ENCODE results near the gene ELMO1.

The ELMO1 gene

DNA sequence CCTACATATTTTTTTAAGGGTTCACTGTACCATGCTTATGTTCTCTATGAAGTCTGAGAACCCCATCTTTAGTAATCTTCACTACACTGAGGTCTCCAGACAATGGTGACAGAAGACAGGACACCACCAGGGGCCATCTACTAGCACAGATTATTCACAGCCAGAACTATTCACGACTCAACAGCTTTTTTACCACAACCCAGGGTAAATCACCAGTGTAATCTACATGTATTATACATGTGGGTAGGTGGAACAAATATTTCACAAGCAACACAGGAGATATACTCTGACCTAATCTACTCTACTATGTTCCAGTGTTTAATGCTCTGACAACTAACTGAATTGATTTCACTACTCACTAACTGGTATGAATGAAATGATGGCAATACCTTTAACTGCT lies 136.1 kb downstream of the ELMO1 start:
- TF ChIP-seq, protein P1, sequence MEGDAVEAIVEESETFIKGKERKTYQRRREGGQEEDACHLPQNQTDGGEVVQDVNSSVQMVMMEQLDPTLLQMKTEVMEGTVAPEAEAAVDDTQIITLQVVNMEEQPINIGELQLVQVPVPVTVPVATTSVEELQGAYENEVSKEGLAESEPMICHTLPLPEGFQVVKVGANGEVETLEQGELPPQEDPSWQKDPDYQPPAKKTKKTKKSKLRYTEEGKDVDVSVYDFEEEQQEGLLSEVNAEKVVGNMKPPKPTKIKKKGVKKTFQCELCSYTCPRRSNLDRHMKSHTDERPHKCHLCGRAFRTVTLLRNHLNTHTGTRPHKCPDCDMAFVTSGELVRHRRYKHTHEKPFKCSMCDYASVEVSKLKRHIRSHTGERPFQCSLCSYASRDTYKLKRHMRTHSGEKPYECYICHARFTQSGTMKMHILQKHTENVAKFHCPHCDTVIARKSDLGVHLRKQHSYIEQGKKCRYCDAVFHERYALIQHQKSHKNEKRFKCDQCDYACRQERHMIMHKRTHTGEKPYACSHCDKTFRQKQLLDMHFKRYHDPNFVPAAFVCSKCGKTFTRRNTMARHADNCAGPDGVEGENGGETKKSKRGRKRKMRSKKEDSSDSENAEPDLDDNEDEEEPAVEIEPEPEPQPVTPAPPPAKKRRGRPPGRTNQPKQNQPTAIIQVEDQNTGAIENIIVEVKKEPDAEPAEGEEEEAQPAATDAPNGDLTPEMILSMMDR (IDR thresholded peaks at IDR 0.05; ENCODE audit: borderline replicate concordance, extremely low read depth, low read length, poor library complexity, severe bottlenecking) = no peak
- TF ChIP-seq EZH2 (IDR thresholded peaks at IDR 0.05; ENCODE audit: borderline replicate concordance, low read depth, low read length, severe bottlenecking) = no peak
- H3K9ac ChIP-seq (ENCODE audit: low read depth, low read length) = no peak overlapping the region
- H3K9me3 ChIP-seq (ENCODE audit: insufficient read depth, low read length, severe bottlenecking) = no peaks in the 10 kb centered on the region
- no peak overlapping the region for H2AFZ ChIP-seq (ENCODE audit: low read depth, low read length)
- H3K4me3 ChIP-seq (ENCODE audit: low read depth in 1 of 2, low read length in 2 of 2) = no peak overlapping the region
- H4K20me1 ChIP-seq (ENCODE audit: insufficient read depth, low read length) = peaks cover 6% of the 10 kb centered on the region; the same call in 1 of the 2 replicates
- no peak for DNase-seq
- H3K27me3 ChIP-seq (ENCODE audit: insufficient read depth, low read length, poor library complexity) = no peaks in the 10 kb centered on the region
- H3K4me1 ChIP-seq (ENCODE audit: insufficient read depth, low read length) = peaks cover 4% of the 10 kb centered on the region; the same call in 1 of the 2 replicates
- H3K27ac ChIP-seq (ENCODE audit: low read length) = no peak overlapping the region
- no peak for ATAC-seq (ENCODE audit: insufficient read depth, low read depth)
- no peak overlapping the region for H3K4me2 ChIP-seq (ENCODE audit: insufficient read depth, low read length)
- H3K36me3 ChIP-seq (ENCODE audit: insufficient read depth, low read length) = peaks cover 78% of the 10 kb centered on the region
- no peaks in the 10 kb centered on the region for H3K79me2 ChIP-seq (ENCODE audit: insufficient read depth, low read length)

DNA sequence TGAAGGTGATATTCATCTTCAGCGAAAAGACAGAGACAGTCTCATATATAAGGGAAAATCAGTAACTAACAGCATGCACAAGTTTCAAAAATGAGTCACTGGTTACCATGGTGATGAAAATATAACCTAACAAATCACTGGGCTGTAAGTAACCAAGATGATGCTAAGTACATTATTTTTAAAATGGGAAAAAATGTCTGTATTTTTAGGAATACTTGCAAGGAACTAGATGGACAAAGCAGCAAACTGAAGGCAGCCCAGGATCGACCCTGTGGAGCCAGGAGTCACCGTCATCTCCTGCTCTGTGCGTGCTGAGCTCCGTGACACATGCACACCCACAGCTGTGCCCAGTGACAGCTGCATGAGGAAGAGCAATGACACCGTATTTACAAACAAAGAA lies 137.3 kb downstream of the ELMO1 start:
- H3K9me3 ChIP-seq (ENCODE audit: insufficient read depth, low read length, severe bottlenecking) = no peaks in the 10 kb centered on the region
- H3K79me2 ChIP-seq (ENCODE audit: insufficient read depth, low read length) = no peaks in the 10 kb centered on the region
- no peak overlapping the region for H3K27ac ChIP-seq (ENCODE audit: low read length)
- no peak for ATAC-seq (ENCODE audit: insufficient read depth, low read depth)
- H3K36me3 ChIP-seq (ENCODE audit: insufficient read depth, low read length) = peaks cover 81% of the 10 kb centered on the region
- H2AFZ ChIP-seq (ENCODE audit: low read depth, low read length) = no peak overlapping the region
- H3K9ac ChIP-seq (ENCODE audit: low read depth, low read length) = no peak overlapping the region
- H3K4me1 ChIP-seq (ENCODE audit: insufficient read depth, low read length) = peaks cover 4% of the 10 kb centered on the region; the same call in 1 of the 2 replicates
- no peak overlapping the region for H3K4me3 ChIP-seq (ENCODE audit: low read depth in 1 of 2, low read length in 2 of 2)
- DNase-seq = no peak
- H4K20me1 ChIP-seq (ENCODE audit: insufficient read depth, low read length) = peaks cover 1% of the 10 kb centered on the region; the same call in 1 of the 2 replicates
- H3K27me3 ChIP-seq (ENCODE audit: insufficient read depth, low read length, poor library complexity) = no peaks in the 10 kb centered on the region
- no peak overlapping the region for H3K4me2 ChIP-seq (ENCODE audit: insufficient read depth, low read length)
- TF ChIP-seq, protein P1 (IDR thresholded peaks at IDR 0.05; ENCODE audit: borderline replicate concordance, extremely low read depth, low read length, poor library complexity, severe bottlenecking) = no peak
- TF ChIP-seq EZH2 (IDR thresholded peaks at IDR 0.05; ENCODE audit: borderline replicate concordance, low read depth, low read length, severe bottlenecking) = no peak

GRCh38 chr7:37310327-37311080 lies 138.2 kb downstream of the ELMO1 start:
- H3K36me3 ChIP-seq (ENCODE audit: insufficient read depth, low read length) = peaks cover 82% of the 10 kb centered on the region
- H3K79me2 ChIP-seq (ENCODE audit: insufficient read depth, low read length) = no peaks in the 10 kb centered on the region

More at GRCh38 chr7:37310327-37311080, 138.2 kb downstream of the ELMO1 start:
- Histone ChIP-seq H3K4me1 (ENCODE audit: insufficient read depth, low read length) (peaks cover 4% of the 10 kb centered on the region; the same call in 1 of the 2 replicates), H3K9ac (ENCODE audit: low read depth, low read length) (no peak overlapping the region), H3K4me3 (ENCODE audit: low read depth in 1 of 2, low read length in 2 of 2) (no peak overlapping the region), H3K4me2 (ENCODE audit: insufficient read depth, low read length) (no peak overlapping the region), H4K20me1 (ENCODE audit: insufficient read depth, low read length) (no peaks in the 10 kb centered on the region), H2AFZ (ENCODE audit: low read depth, low read length) (no peak overlapping the region), H3K27ac (ENCODE audit: low read length) (no peak overlapping the region; the same call in 1 of the 2 replicates), H3K27me3 (ENCODE audit: insufficient read depth, low read length, poor library complexity) (no peaks in the 10 kb centered on the region), H3K9me3 (ENCODE audit: insufficient read depth, low read length, severe bottlenecking) (no peaks in the 10 kb centered on the region)
- no peak for ATAC-seq (ENCODE audit: insufficient read depth, low read depth)
- TF ChIP-seq, protein P1 (IDR thresholded peaks at IDR 0.05; ENCODE audit: borderline replicate concordance, extremely low read depth, low read length, poor library complexity, severe bottlenecking) = no peak
- no peak for TF ChIP-seq EZH2 (IDR thresholded peaks at IDR 0.05; ENCODE audit: borderline replicate concordance, low read depth, low read length, severe bottlenecking)
- DNase-seq = no peak

All from DND-41 (cell line).